ENCODE results near the gene NFE2L2.
"Not testable (repeated sequence)": the region's sequence is repeated elsewhere in the genome, so short reads cannot be mapped to it uniquely, and the experiment has no call there.

Gene NFE2L2
- total RNA-seq = 150 to 155 reads per million in 2 experiments

GRCh38 chr2:177264693-177265587 is at the start of gene NFE2L2:
TSS of gene NFE2L2 (minus strand) at chr2:177264727. CDS start at chr2:177264576, 151 bp downstream.
- peak; percentile 87 for DNase-seq (ENCODE audit: low read depth)

GRCh38 chr2:177314194-177314593 is 49.7 kb upstream of the NFE2L2 start:
- no peak for DNase-seq (ENCODE audit: low read depth)

GRCh38 chr2:177313162-177313781 is 48.7 kb upstream of the NFE2L2 start:
- no peak for DNase-seq (ENCODE audit: low read depth)

- no peak for DNase-seq (ENCODE audit: low read depth)
These were observed 48.0 kb upstream of the NFE2L2 start for GRCh38 chr2:177312562-177312961.

- not testable (repeated sequence) for DNase-seq (ENCODE audit: low read depth)
These were observed 45.3 kb upstream of the NFE2L2 start for GRCh38 chr2:177309672-177310309.

- DNase-seq (ENCODE audit: low read depth) = no peak
These were observed 42.0 kb upstream of the NFE2L2 start for GRCh38 chr2:177306550-177306949.

- no peak for DNase-seq (ENCODE audit: low read depth)
These were observed 39.4 kb upstream of the NFE2L2 start for GRCh38 chr2:177303939-177304338.

- no peak for DNase-seq (ENCODE audit: low read depth)
These were observed 38.0 kb upstream of the NFE2L2 start for GRCh38 chr2:177302552-177302951.

- DNase-seq (ENCODE audit: low read depth) = no peak
These were observed 33.7 kb upstream of the NFE2L2 start for GRCh38 chr2:177298191-177298590.

- DNase-seq (ENCODE audit: low read depth) = no peak
These were observed 31.5 kb upstream of the NFE2L2 start for GRCh38 chr2:177296040-177296439.

GRCh38 chr2:177295484-177295883 is 31.0 kb upstream of the NFE2L2 start:
- DNase-seq (ENCODE audit: low read depth) = no peak

GRCh38 chr2:177291701-177292100 is 27.2 kb upstream of the NFE2L2 start:
- no peak for DNase-seq (ENCODE audit: low read depth)

- DNase-seq (ENCODE audit: low read depth) = no peak
These were observed 25.5 kb upstream of the NFE2L2 start for GRCh38 chr2:177289824-177290628.

GRCh38 chr2:177287814-177288213 is 23.3 kb upstream of the NFE2L2 start:
- no peak for DNase-seq (ENCODE audit: low read depth)

- no peak for DNase-seq (ENCODE audit: low read depth)
These were observed 21.6 kb upstream of the NFE2L2 start for GRCh38 chr2:177285892-177286715.

GRCh38 chr2:177284531-177284930 is 20.0 kb upstream of the NFE2L2 start:
- DNase-seq (ENCODE audit: low read depth) = no peak

GRCh38 chr2:177283906-177284305 is 19.4 kb upstream of the NFE2L2 start:
- DNase-seq (ENCODE audit: low read depth) = no peak

GRCh38 chr2:177282787-177283572 is 18.5 kb upstream of the NFE2L2 start:
- DNase-seq (ENCODE audit: low read depth) = no peak

- DNase-seq (ENCODE audit: low read depth) = no peak
These were observed 17.7 kb upstream of the NFE2L2 start for GRCh38 chr2:177282181-177282641.

Measured in T follicular helper cell (primary cell).